Panc1 (cell line): ENCODE results near the gene PBX2.

ENCODE experiments used
- POLR2AphosphoS5 ChIP-seq: IDR thresholded peaks from 2 replicates; pipeline ENCODE4 v1.6.1; 2012; ENCODE audit warnings: mild to moderate bottlenecking, low read depth, low read length, moderate library complexity
- SIN3A ChIP-seq: IDR thresholded peaks from 2 replicates; pipeline ENCODE4 v1.6.1; 2012; ENCODE audit warnings: low read depth, mild to moderate bottlenecking, low read length, moderate library complexity, borderline replicate concordance; ENCODE audit not compliant: insufficient read depth
- TCF7L2 ChIP-seq: IDR thresholded peaks from 2 replicates; pipeline ENCODE4 v1.6.1; 2011; ENCODE audit warnings: mild to moderate bottlenecking, low read depth, low read length, inconsistent platforms
- TF ChIP-seq, protein P1 (sequence below): fragments of 450-650 bp; IDR thresholded peaks from 2 replicates; pipeline ENCODE4 v1.5.1; 2017; ENCODE audit warnings: mild to moderate bottlenecking
- TF ChIP-seq, protein P2 (sequence below), 2 experiments: IDR thresholded peaks; 2 replicates each; pipeline ENCODE4 v1.6.1; 2011 to 2012; ENCODE audit warnings: low read depth in 2 of 2, control low read depth in 1 of 2, low read length in 1 of 2, mild to moderate bottlenecking in 1 of 2, moderate library complexity in 1 of 2; ENCODE audit not compliant: insufficient read depth in 1 of 2

DNA sequence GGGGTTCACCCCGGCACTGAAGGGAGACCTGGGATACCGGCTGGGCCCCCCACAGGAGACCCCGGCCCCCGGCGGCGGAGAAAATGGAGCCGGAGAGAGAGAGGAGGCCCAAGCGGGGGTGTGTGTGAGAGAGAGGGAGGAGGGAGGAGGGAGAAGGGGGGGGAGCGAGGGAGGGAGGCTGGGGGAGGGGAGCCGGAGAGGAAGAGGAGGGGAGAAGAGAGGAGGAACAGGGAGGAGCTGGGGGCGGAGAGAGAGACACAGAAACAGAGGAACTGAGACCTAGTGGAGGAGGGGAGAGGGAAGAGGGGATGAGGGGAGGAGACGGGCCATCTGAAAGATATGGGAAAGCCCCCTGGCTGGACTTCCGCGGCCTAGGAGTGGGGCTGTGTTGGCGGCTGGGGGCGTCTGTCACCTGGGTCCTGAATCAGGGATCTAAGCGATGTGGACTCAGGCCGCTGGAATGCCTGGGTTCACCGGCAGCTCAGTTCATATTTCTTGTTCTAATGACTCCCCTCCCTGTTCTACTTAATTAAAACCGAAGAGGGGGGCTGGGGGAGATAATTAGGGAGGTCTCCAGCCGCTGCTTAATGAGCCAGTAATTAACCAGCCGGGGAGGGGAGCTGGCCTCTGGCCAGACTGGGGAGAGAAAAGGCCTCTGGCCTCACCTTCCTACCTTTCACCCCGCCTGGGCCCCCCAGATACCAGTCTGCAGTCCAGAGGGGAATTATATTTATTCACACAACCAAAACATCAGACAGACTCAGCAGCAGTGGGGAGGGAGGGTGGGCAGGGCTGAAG, at the start of gene PBX2:
- TF ChIP-seq, protein P1, sequence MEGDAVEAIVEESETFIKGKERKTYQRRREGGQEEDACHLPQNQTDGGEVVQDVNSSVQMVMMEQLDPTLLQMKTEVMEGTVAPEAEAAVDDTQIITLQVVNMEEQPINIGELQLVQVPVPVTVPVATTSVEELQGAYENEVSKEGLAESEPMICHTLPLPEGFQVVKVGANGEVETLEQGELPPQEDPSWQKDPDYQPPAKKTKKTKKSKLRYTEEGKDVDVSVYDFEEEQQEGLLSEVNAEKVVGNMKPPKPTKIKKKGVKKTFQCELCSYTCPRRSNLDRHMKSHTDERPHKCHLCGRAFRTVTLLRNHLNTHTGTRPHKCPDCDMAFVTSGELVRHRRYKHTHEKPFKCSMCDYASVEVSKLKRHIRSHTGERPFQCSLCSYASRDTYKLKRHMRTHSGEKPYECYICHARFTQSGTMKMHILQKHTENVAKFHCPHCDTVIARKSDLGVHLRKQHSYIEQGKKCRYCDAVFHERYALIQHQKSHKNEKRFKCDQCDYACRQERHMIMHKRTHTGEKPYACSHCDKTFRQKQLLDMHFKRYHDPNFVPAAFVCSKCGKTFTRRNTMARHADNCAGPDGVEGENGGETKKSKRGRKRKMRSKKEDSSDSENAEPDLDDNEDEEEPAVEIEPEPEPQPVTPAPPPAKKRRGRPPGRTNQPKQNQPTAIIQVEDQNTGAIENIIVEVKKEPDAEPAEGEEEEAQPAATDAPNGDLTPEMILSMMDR = no peak
- TF ChIP-seq POLR2AphosphoS5 (peak; percentile 64), SIN3A (no peak), TCF7L2 (no peak)
- TF ChIP-seq, protein P2, sequence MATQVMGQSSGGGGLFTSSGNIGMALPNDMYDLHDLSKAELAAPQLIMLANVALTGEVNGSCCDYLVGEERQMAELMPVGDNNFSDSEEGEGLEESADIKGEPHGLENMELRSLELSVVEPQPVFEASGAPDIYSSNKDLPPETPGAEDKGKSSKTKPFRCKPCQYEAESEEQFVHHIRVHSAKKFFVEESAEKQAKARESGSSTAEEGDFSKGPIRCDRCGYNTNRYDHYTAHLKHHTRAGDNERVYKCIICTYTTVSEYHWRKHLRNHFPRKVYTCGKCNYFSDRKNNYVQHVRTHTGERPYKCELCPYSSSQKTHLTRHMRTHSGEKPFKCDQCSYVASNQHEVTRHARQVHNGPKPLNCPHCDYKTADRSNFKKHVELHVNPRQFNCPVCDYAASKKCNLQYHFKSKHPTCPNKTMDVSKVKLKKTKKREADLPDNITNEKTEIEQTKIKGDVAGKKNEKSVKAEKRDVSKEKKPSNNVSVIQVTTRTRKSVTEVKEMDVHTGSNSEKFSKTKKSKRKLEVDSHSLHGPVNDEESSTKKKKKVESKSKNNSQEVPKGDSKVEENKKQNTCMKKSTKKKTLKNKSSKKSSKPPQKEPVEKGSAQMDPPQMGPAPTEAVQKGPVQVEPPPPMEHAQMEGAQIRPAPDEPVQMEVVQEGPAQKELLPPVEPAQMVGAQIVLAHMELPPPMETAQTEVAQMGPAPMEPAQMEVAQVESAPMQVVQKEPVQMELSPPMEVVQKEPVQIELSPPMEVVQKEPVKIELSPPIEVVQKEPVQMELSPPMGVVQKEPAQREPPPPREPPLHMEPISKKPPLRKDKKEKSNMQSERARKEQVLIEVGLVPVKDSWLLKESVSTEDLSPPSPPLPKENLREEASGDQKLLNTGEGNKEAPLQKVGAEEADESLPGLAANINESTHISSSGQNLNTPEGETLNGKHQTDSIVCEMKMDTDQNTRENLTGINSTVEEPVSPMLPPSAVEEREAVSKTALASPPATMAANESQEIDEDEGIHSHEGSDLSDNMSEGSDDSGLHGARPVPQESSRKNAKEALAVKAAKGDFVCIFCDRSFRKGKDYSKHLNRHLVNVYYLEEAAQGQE (IDR thresholded peaks at IDR 0.05; ENCODE audit: insufficient read depth in 1 of 2, low read depth in 2 of 2, low read length in 1 of 2) = no peak
